GM20431 (cell line): ENCODE results near the gene FANCD2OS.
"Not testable (repeated sequence)": the region's sequence is repeated elsewhere in the genome, so short reads cannot be mapped to it uniquely, and the experiment has no call there.

Source experiments
- in situ Hi-C: fragments of 300-500 bp; cut with MseI, MboI; formaldehyde crosslinking; loops from one replicate; pipeline ENCODE4 v1.15.0; 2020; ENCODE audit warnings: low sequenced_read_pairs; ENCODE audit not compliant: unreplicated experiment

Gene FANCD2OS

GRCh38 chr3:10108091-10108490, at the start of gene FANCD2OS:
TSS of gene FANCD2OS (minus strand) at chr3:10108255. CDS start at chr3:10104774, 3,481 bp downstream.
- in situ Hi-C loops, result no loop called here

- in situ Hi-C loops, result no loop called here
Observed at GRCh38 chr3:10157031-10157430, 49.0 kb upstream of the FANCD2OS start.

- in situ Hi-C loops, result no loop called here
Observed at GRCh38 chr3:10155658-10156057, 47.6 kb upstream of the FANCD2OS start.

- in situ Hi-C loops, result no loop called here
Observed at GRCh38 chr3:10155123-10155472, 47.0 kb upstream of the FANCD2OS start.

GRCh38 chr3:10154335-10155122, 46.5 kb upstream of the FANCD2OS start:
- in situ Hi-C loops, result no loop called here

- in situ Hi-C loops, result no loop called here
Observed at GRCh38 chr3:10150987-10151386, 42.9 kb upstream of the FANCD2OS start.

GRCh38 chr3:10149226-10149625, 41.2 kb upstream of the FANCD2OS start:
- in situ Hi-C loops, result no loop called here

GRCh38 chr3:10145685-10146084, 37.6 kb upstream of the FANCD2OS start:
- in situ Hi-C loops, result no loop called here

- in situ Hi-C loops, result no loop called here
Observed at GRCh38 chr3:10142707-10143560, 34.9 kb upstream of the FANCD2OS start.

GRCh38 chr3:10140996-10141546, 33.0 kb upstream of the FANCD2OS start:
- in situ Hi-C loops, result no loop called here

- in situ Hi-C loops, result no loop called here
Observed at GRCh38 chr3:10137178-10137577, 29.1 kb upstream of the FANCD2OS start.

GRCh38 chr3:10136426-10137005, 28.5 kb upstream of the FANCD2OS start:
- in situ Hi-C loops, result no loop called here

GRCh38 chr3:10135872-10136271, 27.8 kb upstream of the FANCD2OS start:
- in situ Hi-C loops, result not testable (repeated sequence)

- in situ Hi-C loops, result no loop called here
Observed at GRCh38 chr3:10122724-10123123, 14.7 kb upstream of the FANCD2OS start.

GRCh38 chr3:10121064-10121463, 13.0 kb upstream of the FANCD2OS start:
- in situ Hi-C loops, result no loop called here

GRCh38 chr3:10119376-10119775, 11.3 kb upstream of the FANCD2OS start:
- in situ Hi-C loops, result no loop called here

- in situ Hi-C loops, result no loop called here
Observed at GRCh38 chr3:10116928-10117327, 8.9 kb upstream of the FANCD2OS start.

- in situ Hi-C loops, result no loop called here
Observed at GRCh38 chr3:10116138-10116460, 8.0 kb upstream of the FANCD2OS start.

GRCh38 chr3:10115326-10116137, 7.5 kb upstream of the FANCD2OS start, which contains the start of gene BRK1:
TSS of gene BRK1 (plus strand) at chr3:10115675. CDS start at chr3:10115702, 27 bp downstream.
- in situ Hi-C loops, result no loop called here

- in situ Hi-C loops, result no loop called here
Observed at GRCh38 chr3:10106919-10107318, 1.1 kb downstream of the FANCD2OS start.
